ENCODE results near the gene RGS4. TPM values are rescaled to one million over a fixed set of nuclear protein-coding genes. Genes with fewer than 3 reads are reported as not detected.

The RGS4 gene
- total RNA-seq, 1 donor from 2014 or later = 13.2 TPM

DNA sequence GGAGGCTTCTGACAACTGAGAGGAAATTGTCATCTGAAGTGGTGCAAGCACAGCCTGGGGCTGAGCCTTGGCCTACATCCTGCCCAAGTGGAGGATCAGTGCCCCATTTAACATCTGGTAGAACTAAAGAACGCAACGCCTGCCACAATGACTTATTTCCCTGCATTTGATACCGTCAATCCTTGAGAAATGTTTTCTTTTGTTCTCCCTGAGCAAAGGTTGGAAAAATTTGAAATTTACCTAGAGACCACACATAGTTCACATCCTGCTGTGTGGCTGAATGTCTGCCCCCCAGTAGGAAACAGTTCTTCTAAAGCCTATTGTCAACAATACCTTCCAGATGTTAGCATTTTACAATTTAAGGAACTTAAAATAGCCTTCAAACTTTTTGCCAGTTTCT is 5.6 kb upstream of the RGS4 start:
- H3K36me3 Mint-ChIP-seq (ENCODE audit: low read depth) = no peaks in the 10 kb centered on the region
- H3K4me1 Mint-ChIP-seq (ENCODE audit: low read depth) = peaks cover under 1% of the 10 kb centered on the region
- DNase-seq (ENCODE audit: low spot score) = no peak
- H3K4me3 Mint-ChIP-seq (ENCODE audit: unreplicated experiment) = no peak overlapping the region
- no peaks in the 10 kb centered on the region for H3K9me3 Mint-ChIP-seq (ENCODE audit: low read depth)
- H3K27ac Mint-ChIP-seq (ENCODE audit: unreplicated experiment) = no peak overlapping the region
- H3K27me3 Mint-ChIP-seq (ENCODE audit: low read depth) = no peaks in the 10 kb centered on the region
- no peak for TF ChIP-seq CTCF (IDR thresholded peaks at IDR 0.05)

GRCh38 chr1:163066168-163066567 is 3.0 kb upstream of the RGS4 start:
- Mint-ChIP-seq H3K4me3 (ENCODE audit: unreplicated experiment) (no peak overlapping the region), H3K27ac (ENCODE audit: unreplicated experiment) (no peak overlapping the region), H3K27me3 (ENCODE audit: low read depth) (no peaks in the 10 kb centered on the region), H3K4me1 (ENCODE audit: low read depth) (peaks cover 24% of the 10 kb centered on the region), H3K9me3 (ENCODE audit: low read depth) (no peaks in the 10 kb centered on the region), H3K36me3 (ENCODE audit: low read depth) (no peaks in the 10 kb centered on the region)
- no peak for DNase-seq (ENCODE audit: low spot score)
- no peak for TF ChIP-seq CTCF (IDR thresholded peaks at IDR 0.05)

- TF ChIP-seq CTCF (IDR thresholded peaks at IDR 0.05) = no peak
- H3K4me1 Mint-ChIP-seq (ENCODE audit: low read depth) = peaks cover 25% of the 10 kb centered on the region
- H3K27me3 Mint-ChIP-seq (ENCODE audit: low read depth) = no peaks in the 10 kb centered on the region
- no peak overlapping the region for H3K4me3 Mint-ChIP-seq (ENCODE audit: unreplicated experiment)
- H3K36me3 Mint-ChIP-seq (ENCODE audit: low read depth) = no peaks in the 10 kb centered on the region
- H3K9me3 Mint-ChIP-seq (ENCODE audit: low read depth) = no peaks in the 10 kb centered on the region
- H3K27ac Mint-ChIP-seq (ENCODE audit: unreplicated experiment) = no peak overlapping the region
- no peak for DNase-seq (ENCODE audit: low spot score)
These were observed 2.5 kb upstream of the RGS4 start for GRCh38 chr1:163066686-163067085.

DNA sequence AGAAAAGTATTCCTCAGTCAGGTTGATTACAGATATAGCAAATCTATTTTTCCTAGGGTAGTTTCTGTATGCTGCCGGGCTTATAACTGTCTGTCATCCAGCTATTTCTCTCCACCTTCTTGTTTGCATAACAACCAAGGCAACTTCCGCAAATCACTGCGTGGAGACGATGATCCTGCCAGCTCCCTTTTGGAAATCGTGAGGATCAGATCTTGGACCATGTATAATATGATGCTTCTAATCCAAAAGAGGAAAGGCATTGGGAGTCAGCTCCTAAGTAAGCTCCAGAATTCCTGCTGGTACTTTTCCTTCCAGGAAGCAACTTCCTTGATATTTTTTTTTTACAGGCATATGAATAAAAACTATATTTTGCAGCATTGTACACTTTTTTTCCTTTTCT is 445 bp upstream of the RGS4 start:
- H3K27me3 Mint-ChIP-seq (ENCODE audit: low read depth) = no peaks in the 10 kb centered on the region
- H3K27ac Mint-ChIP-seq (ENCODE audit: unreplicated experiment) = peak overlapping the region; percentile 13
- H3K4me3 Mint-ChIP-seq (ENCODE audit: unreplicated experiment) = peak overlapping the region; percentile 62
- DNase-seq (ENCODE audit: low spot score) = no peak
- peaks cover 37% of the 10 kb centered on the region for H3K4me1 Mint-ChIP-seq (ENCODE audit: low read depth)
- TF ChIP-seq CTCF (IDR thresholded peaks at IDR 0.05) = no peak
- peaks cover 3% of the 10 kb centered on the region for H3K36me3 Mint-ChIP-seq (ENCODE audit: low read depth)
- no peaks in the 10 kb centered on the region for H3K9me3 Mint-ChIP-seq (ENCODE audit: low read depth)

DNA sequence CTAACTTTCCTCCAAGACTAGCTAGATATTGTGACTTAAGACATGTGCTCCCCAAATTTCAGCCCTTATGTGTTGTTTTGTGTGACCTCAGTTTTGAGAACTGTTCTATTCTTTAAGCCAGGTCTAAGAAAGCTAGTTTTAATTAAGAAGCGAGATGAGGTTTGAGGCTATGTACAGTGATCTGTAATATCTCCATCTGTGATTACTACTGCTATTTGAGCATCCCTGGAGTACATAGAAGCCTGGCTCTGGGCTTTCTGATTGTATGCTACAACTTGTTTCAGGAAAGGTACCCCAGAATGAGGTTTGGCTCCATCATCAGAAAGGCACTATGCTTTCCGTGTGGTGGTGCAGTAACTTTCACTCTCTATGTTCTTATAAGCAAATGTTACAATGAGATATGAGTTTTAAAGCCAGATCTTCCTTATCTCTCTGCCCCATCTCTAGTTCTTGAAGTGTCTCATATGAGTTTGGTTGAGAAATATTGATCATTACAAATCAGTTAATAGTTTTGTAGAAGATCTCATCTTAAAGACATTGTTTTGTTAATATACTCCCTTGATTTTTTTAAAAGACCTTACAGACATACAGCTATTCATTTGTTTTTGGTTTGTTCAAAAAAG is 605 bp downstream of the RGS4 start:
- H3K27ac Mint-ChIP-seq (ENCODE audit: unreplicated experiment) = no peak overlapping the region
- no peak for DNase-seq (ENCODE audit: low spot score)
- no peak for TF ChIP-seq CTCF (IDR thresholded peaks at IDR 0.05)
- no peaks in the 10 kb centered on the region for H3K27me3 Mint-ChIP-seq (ENCODE audit: low read depth)
- no peaks in the 10 kb centered on the region for H3K9me3 Mint-ChIP-seq (ENCODE audit: low read depth)
- peak overlapping the region; percentile 62 for H3K4me3 Mint-ChIP-seq (ENCODE audit: unreplicated experiment)
- peaks cover 8% of the 10 kb centered on the region for H3K36me3 Mint-ChIP-seq (ENCODE audit: low read depth)
- H3K4me1 Mint-ChIP-seq (ENCODE audit: low read depth) = peaks cover 37% of the 10 kb centered on the region

Data from chondrocyte (in vitro differentiated cells).